ENCODE data around the gene ADAD2. TPM values are rescaled to one million over a fixed set of nuclear protein-coding genes. Genes with fewer than 3 reads are reported as not detected.

The ADAD2 gene
- total and polyA plus RNA-seq, 9 of the 15 experiments (the other 6 are each of a cell fraction or from before 2014, with no cell fraction given): 0.07 TPM; not detected in 8

GRCh38 chr16:84186685-84187437 lies 4.1 kb upstream of the ADAD2 start, which contains the start of gene TAF1C (continued):
- no peak for TF ChIP-seq MYBL2 (IDR thresholded peaks at IDR 0.05; ENCODE audit: low read depth)
- no peak for TF ChIP-seq MYBL2 (CRISPR knock-in tag; IDR thresholded peaks at IDR 0.05; ENCODE audit: borderline replicate concordance)
- no peak for TF ChIP-seq ZNF398 (CRISPR knock-in tag; IDR thresholded peaks at IDR 0.05)
- no peak for TF ChIP-seq HMGN3 (IDR thresholded peaks at IDR 0.05; ENCODE audit: borderline replicate concordance, extremely low read depth, insufficient read length, low read depth, low read length)
- no peak for TF ChIP-seq HES1 (IDR thresholded peaks at IDR 0.05; ENCODE audit: low read depth)
- peak; percentile 97 for TF ChIP-seq ELF1 (tag; IDR thresholded peaks at IDR 0.05)
- no peak for TF ChIP-seq ZNF639 (CRISPR knock-in tag; conservative IDR thresholded peaks at IDR 0.05 in 1 of 2, IDR thresholded peaks at IDR 0.05 in 1 of 2)
- TF ChIP-seq UBTF (IDR thresholded peaks at IDR 0.05; ENCODE audit: borderline replicate concordance in 1 of 2, low read depth in 2 of 2, low read length in 2 of 2): no peak
- TF ChIP-seq NRF1 (conservative IDR thresholded peaks at IDR 0.05 in 1 of 2, IDR thresholded peaks at IDR 0.05 in 1 of 2): peak; percentile 73 to 80
- no peak for TF ChIP-seq ZFP91 (CRISPR knock-in tag; IDR thresholded peaks at IDR 0.05)
- TF ChIP-seq SLC30A9 (CRISPR knock-in tag; IDR thresholded peaks at IDR 0.05): no peak
- no peak for TF ChIP-seq NFIX (CRISPR knock-in tag; IDR thresholded peaks at IDR 0.05; ENCODE audit: low read depth)
- no peak for TF ChIP-seq TRIM24 (IDR thresholded peaks at IDR 0.05)
- TF ChIP-seq ZNF384 (IDR thresholded peaks at IDR 0.05; ENCODE audit: low read depth, low read length): 0 out of 2 replicates have a peak, but pooled peaks have one; percentile 2
- TF ChIP-seq ZZZ3 (IDR thresholded peaks at IDR 0.05): no peak
- no peak for TF ChIP-seq CBX2 (IDR thresholded peaks at IDR 0.05; ENCODE audit: insufficient read depth, low read length, poor library complexity, severe bottlenecking)
- TF ChIP-seq GTF2E2 (tag; IDR thresholded peaks at IDR 0.05): no peak
- TF ChIP-seq MTA1 (IDR thresholded peaks at IDR 0.05; ENCODE audit: borderline replicate concordance): no peak
- TF ChIP-seq HSF4 (CRISPR knock-in tag; IDR thresholded peaks at IDR 0.05; ENCODE audit: borderline replicate concordance): no peak

All from K562 (cell line).